ENCODE data around the gene RAB32. TPM values are rescaled to one million over a fixed set of nuclear protein-coding genes. Genes with fewer than 3 reads are reported as not detected.
"Not testable (repeated sequence)": the region's sequence is repeated elsewhere in the genome, so short reads cannot be mapped to it uniquely, and the experiment has no call there.

Gene RAB32
- total RNA-seq, 2 experiments from 2014 or later: 0.99 TPM; not detected in 1

- H3K36me3 Mint-ChIP-seq: no peaks in the 10 kb centered on the region
- peaks cover 6% of the 10 kb centered on the region for H3K27me3 Mint-ChIP-seq
- no peaks in the 10 kb centered on the region for H3K9me3 Mint-ChIP-seq
- H3K4me3 Mint-ChIP-seq: no peak overlapping the region
- ATAC-seq (ENCODE audit: low read depth) (no peak), DNase-seq (no peak)
- no peaks in the 10 kb centered on the region for H3K4me1 Mint-ChIP-seq
- POLR2A ChIA-PET: no interaction called here
- no peak overlapping the region for H3K27ac Mint-ChIP-seq
Measured at GRCh38 chr6:146551545-146551944, 7.9 kb downstream of the RAB32 start.

GRCh38 chr6:146553377-146554135 is 9.9 kb downstream of the RAB32 start:
- H3K36me3 Mint-ChIP-seq: no peaks in the 10 kb centered on the region
- POLR2A ChIA-PET: no interaction called here
- no peak overlapping the region for H3K27ac Mint-ChIP-seq
- no peaks in the 10 kb centered on the region for H3K9me3 Mint-ChIP-seq
- H3K27me3 Mint-ChIP-seq: no peaks in the 10 kb centered on the region
- no peaks in the 10 kb centered on the region for H3K4me1 Mint-ChIP-seq
- H3K4me3 Mint-ChIP-seq: no peak overlapping the region
- DNase-seq: no peak
- no peak for ATAC-seq (ENCODE audit: low read depth)

GRCh38 chr6:146560607-146561006 is 17.0 kb downstream of the RAB32 start:
- Mint-ChIP-seq H3K4me3 (no peak overlapping the region), H3K27me3 (no peaks in the 10 kb centered on the region), H3K4me1 (no peaks in the 10 kb centered on the region), H3K27ac (no peak overlapping the region), H3K9me3 (no peaks in the 10 kb centered on the region), H3K36me3 (no peaks in the 10 kb centered on the region)
- POLR2A ChIA-PET: no interaction called here
- DNase-seq (no peak), ATAC-seq (ENCODE audit: low read depth) (no peak)

GRCh38 chr6:146566661-146567060 is 23.0 kb downstream of the RAB32 start:
- POLR2A ChIA-PET; H3K36me3 Mint-ChIP-seq; H3K9me3 Mint-ChIP-seq; H3K4me3 Mint-ChIP-seq; DNase-seq; ATAC-seq (ENCODE audit: low read depth); H3K27me3 Mint-ChIP-seq; H3K27ac Mint-ChIP-seq; H3K4me1 Mint-ChIP-seq: not testable (repeated sequence)

- H3K27me3 Mint-ChIP-seq; H3K27ac Mint-ChIP-seq; H3K4me1 Mint-ChIP-seq; H3K36me3 Mint-ChIP-seq; POLR2A ChIA-PET; H3K9me3 Mint-ChIP-seq; ATAC-seq (ENCODE audit: low read depth); H3K4me3 Mint-ChIP-seq; DNase-seq: not testable (repeated sequence)
Measured at GRCh38 chr6:146568619-146569018, 25.0 kb downstream of the RAB32 start.

- Mint-ChIP-seq H3K36me3 (no peaks in the 10 kb centered on the region), H3K27me3 (no peaks in the 10 kb centered on the region), H3K27ac (no peak overlapping the region), H3K4me1 (no peaks in the 10 kb centered on the region), H3K4me3 (no peak overlapping the region), H3K9me3 (peaks cover 2% of the 10 kb centered on the region)
- DNase-seq (no peak), ATAC-seq (ENCODE audit: low read depth) (no peak)
- POLR2A ChIA-PET: no interaction called here
Measured at GRCh38 chr6:146574211-146574610, 30.6 kb downstream of the RAB32 start.

GRCh38 chr6:146578054-146578453 is 34.4 kb downstream of the RAB32 start:
- Mint-ChIP-seq H3K4me1 (no peaks in the 10 kb centered on the region), H3K36me3 (no peaks in the 10 kb centered on the region), H3K27me3 (no peaks in the 10 kb centered on the region), H3K9me3 (peaks cover 2% of the 10 kb centered on the region), H3K4me3 (no peak overlapping the region), H3K27ac (no peak overlapping the region)
- POLR2A ChIA-PET: no interaction called here
- DNase-seq: no peak
- ATAC-seq (ENCODE audit: low read depth): no peak

GRCh38 chr6:146581968-146582367 is 38.3 kb downstream of the RAB32 start:
- POLR2A ChIA-PET: no interaction called here
- Mint-ChIP-seq H3K27me3 (no peaks in the 10 kb centered on the region), H3K4me3 (no peak overlapping the region), H3K9me3 (no peaks in the 10 kb centered on the region), H3K27ac (no peak overlapping the region), H3K36me3 (no peaks in the 10 kb centered on the region), H3K4me1 (no peaks in the 10 kb centered on the region)
- no peak for DNase-seq
- no peak for ATAC-seq (ENCODE audit: low read depth)

GRCh38 chr6:146582857-146583256 is 39.2 kb downstream of the RAB32 start:
- H3K36me3 Mint-ChIP-seq: no peaks in the 10 kb centered on the region
- H3K9me3 Mint-ChIP-seq: no peaks in the 10 kb centered on the region
- POLR2A ChIA-PET: no interaction called here
- no peaks in the 10 kb centered on the region for H3K27me3 Mint-ChIP-seq
- no peak overlapping the region for H3K27ac Mint-ChIP-seq
- ATAC-seq (ENCODE audit: low read depth): no peak
- H3K4me1 Mint-ChIP-seq: no peaks in the 10 kb centered on the region
- no peak overlapping the region for H3K4me3 Mint-ChIP-seq
- no peak for DNase-seq

- Mint-ChIP-seq H3K36me3 (no peaks in the 10 kb centered on the region), H3K4me1 (no peaks in the 10 kb centered on the region), H3K27ac (no peak overlapping the region), H3K9me3 (no peaks in the 10 kb centered on the region), H3K4me3 (no peak overlapping the region), H3K27me3 (no peaks in the 10 kb centered on the region)
- DNase-seq: no peak
- POLR2A ChIA-PET: no interaction called here
- no peak for ATAC-seq (ENCODE audit: low read depth)
Measured at GRCh38 chr6:146583966-146584365, 40.3 kb downstream of the RAB32 start.

GRCh38 chr6:146587459-146587858 is 43.8 kb downstream of the RAB32 start:
- Mint-ChIP-seq H3K9me3 (no peaks in the 10 kb centered on the region), H3K4me3 (no peak overlapping the region), H3K4me1 (no peaks in the 10 kb centered on the region), H3K27ac (no peak overlapping the region), H3K36me3 (no peaks in the 10 kb centered on the region), H3K27me3 (no peaks in the 10 kb centered on the region)
- ATAC-seq (ENCODE audit: low read depth) (no peak), DNase-seq (no peak)
- POLR2A ChIA-PET: no interaction called here

- no peaks in the 10 kb centered on the region for H3K36me3 Mint-ChIP-seq
- no peak overlapping the region for H3K27ac Mint-ChIP-seq
- ATAC-seq (ENCODE audit: low read depth) (no peak), DNase-seq (no peak)
- peaks cover 2% of the 10 kb centered on the region for H3K27me3 Mint-ChIP-seq
- no peaks in the 10 kb centered on the region for H3K9me3 Mint-ChIP-seq
- H3K4me1 Mint-ChIP-seq: no peaks in the 10 kb centered on the region
- no peak overlapping the region for H3K4me3 Mint-ChIP-seq
- POLR2A ChIA-PET: no interaction called here
Measured at GRCh38 chr6:146590492-146590891, 46.9 kb downstream of the RAB32 start.

GRCh38 chr6:146592451-146592850 is 48.8 kb downstream of the RAB32 start:
- Mint-ChIP-seq H3K27ac (no peak overlapping the region), H3K36me3 (no peaks in the 10 kb centered on the region), H3K4me1 (no peaks in the 10 kb centered on the region), H3K9me3 (no peaks in the 10 kb centered on the region), H3K27me3 (peaks cover 10% of the 10 kb centered on the region), H3K4me3 (no peak overlapping the region)
- POLR2A ChIA-PET: no interaction called here
- ATAC-seq (ENCODE audit: low read depth) (no peak), DNase-seq (no peak)

- DNase-seq (no peak), ATAC-seq (ENCODE audit: low read depth) (no peak)
- Mint-ChIP-seq H3K9me3 (no peaks in the 10 kb centered on the region), H3K27me3 (peaks cover 14% of the 10 kb centered on the region), H3K27ac (no peak overlapping the region), H3K36me3 (no peaks in the 10 kb centered on the region), H3K4me1 (peaks cover 2% of the 10 kb centered on the region), H3K4me3 (no peak overlapping the region)
- POLR2A ChIA-PET: no interaction called here
Measured at GRCh38 chr6:146593986-146594385, 50.4 kb downstream of the RAB32 start.

- POLR2A ChIA-PET: no interaction called here
- H3K27me3 Mint-ChIP-seq: peaks cover 16% of the 10 kb centered on the region
- ATAC-seq (ENCODE audit: low read depth) (no peak), DNase-seq (no peak)
- H3K4me3 Mint-ChIP-seq: no peak overlapping the region
- no peaks in the 10 kb centered on the region for H3K9me3 Mint-ChIP-seq
- no peak overlapping the region for H3K27ac Mint-ChIP-seq
- H3K36me3 Mint-ChIP-seq: no peaks in the 10 kb centered on the region
- H3K4me1 Mint-ChIP-seq: peaks cover 4% of the 10 kb centered on the region
Measured at GRCh38 chr6:146594495-146594894, 50.9 kb downstream of the RAB32 start.

Measured in activated naive CD8-positive, alpha-beta T cell treated with anti-CD3 and anti-CD28 coated beads, Interleukin-2, amount 10 ng/mL, durations not matched to agents 7 days and 5 days (primary cell).